AG04450 (cell line): ENCODE measurements around the gene UBR2. TPM values are rescaled to one million over a fixed set of nuclear protein-coding genes. Genes with fewer than 3 reads are reported as not detected.

Source experiments
- CTCF ChIA-PET: fragments of 300-600, 350-600 bp; formaldehyde crosslinking; extraction: SDS; loops from one replicate; lab custom pipeline; 2022; ENCODE audit warnings: antibody characterized with exemption, inconsistent platforms; lab: Charles Lee
- POLR2A ChIA-PET: fragments of 350-600 bp; formaldehyde crosslinking; extraction: SDS; loops from one replicate; lab custom pipeline; 2021; ENCODE audit warnings: antibody characterized with exemption, inconsistent platforms; lab: Yijun Ruan, JAX
- DNase-seq: peaks from one replicate; pipeline ENCODE4 v3.0.0-alpha.2; 2011; ENCODE audit warnings: low read depth, low spot score
- H3K27ac ChIP-seq: one replicate; pipeline ENCODE4 v1.5.1; 2012; ENCODE audit warnings: low read depth, low read length, control low read depth
- H3K27me3 ChIP-seq: one replicate; pipeline ENCODE4 v1.6.0; 2012; ENCODE audit warnings: low read length; ENCODE audit not compliant: control insufficient read depth, insufficient read depth
- H3K4me3 ChIP-seq: 2 replicates; pipeline ENCODE4 v1.5.1; 2011; ENCODE audit warnings: mild to moderate bottlenecking, low read depth, low read length, control low read depth
- H3K9me3 ChIP-seq: 2 replicates; pipeline ENCODE4 v1.5.1; 2012; ENCODE audit warnings: low read length; ENCODE audit not compliant: control insufficient read depth, insufficient read depth
- polyA plus RNA-seq: library from polyadenylated mRNA; depleted of rRNA; stranded (reverse); fragments of >200 nt; gene quantifications from 2 replicates; pipeline ENCODE4 v1.2.3, GENCODE V29; 2011
- TF ChIP-seq, protein P1 (sequence below): IDR thresholded peaks from 2 replicates; pipeline ENCODE4 v1.5.1; 2011; ENCODE audit warnings: low read depth, low read length, control low read depth, inconsistent platforms

The UBR2 gene
- polyA plus RNA-seq, 1 experiment = 25.3 TPM

- ChIA-PET POLR2A (no interaction called here), CTCF (interaction anchor here (1.0 kb wide), 1 partner anchor 90 kb away, joined by 6 read pairs; no protein-coding TSS in a partner anchor)
Measured at GRCh38 chr6:42637681-42638080, 73.9 kb downstream of the UBR2 start.

DNA sequence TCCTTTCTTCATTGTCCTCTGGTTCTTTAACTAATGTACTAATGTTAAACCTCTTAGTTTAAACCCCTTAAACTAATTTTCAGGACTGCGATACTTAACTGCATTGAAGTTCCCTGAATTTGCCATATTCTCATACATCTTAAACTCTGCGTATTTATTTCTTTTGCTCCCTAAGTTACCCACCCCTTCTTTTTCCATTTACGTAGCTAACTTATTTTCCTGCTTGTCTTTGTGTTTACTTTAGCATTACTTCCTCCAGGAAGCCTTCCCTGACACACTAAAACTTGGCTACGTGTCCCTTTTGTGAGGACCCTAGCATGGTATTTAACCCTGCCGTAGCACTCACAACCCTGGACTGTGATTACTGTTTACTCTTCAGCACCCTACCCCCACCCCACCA, 79.0 kb downstream of the UBR2 start:
- TF ChIP-seq, protein P1, sequence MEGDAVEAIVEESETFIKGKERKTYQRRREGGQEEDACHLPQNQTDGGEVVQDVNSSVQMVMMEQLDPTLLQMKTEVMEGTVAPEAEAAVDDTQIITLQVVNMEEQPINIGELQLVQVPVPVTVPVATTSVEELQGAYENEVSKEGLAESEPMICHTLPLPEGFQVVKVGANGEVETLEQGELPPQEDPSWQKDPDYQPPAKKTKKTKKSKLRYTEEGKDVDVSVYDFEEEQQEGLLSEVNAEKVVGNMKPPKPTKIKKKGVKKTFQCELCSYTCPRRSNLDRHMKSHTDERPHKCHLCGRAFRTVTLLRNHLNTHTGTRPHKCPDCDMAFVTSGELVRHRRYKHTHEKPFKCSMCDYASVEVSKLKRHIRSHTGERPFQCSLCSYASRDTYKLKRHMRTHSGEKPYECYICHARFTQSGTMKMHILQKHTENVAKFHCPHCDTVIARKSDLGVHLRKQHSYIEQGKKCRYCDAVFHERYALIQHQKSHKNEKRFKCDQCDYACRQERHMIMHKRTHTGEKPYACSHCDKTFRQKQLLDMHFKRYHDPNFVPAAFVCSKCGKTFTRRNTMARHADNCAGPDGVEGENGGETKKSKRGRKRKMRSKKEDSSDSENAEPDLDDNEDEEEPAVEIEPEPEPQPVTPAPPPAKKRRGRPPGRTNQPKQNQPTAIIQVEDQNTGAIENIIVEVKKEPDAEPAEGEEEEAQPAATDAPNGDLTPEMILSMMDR = no peak
- Histone ChIP-seq H3K4me3 (no peak overlapping the region), H3K27me3 (no peaks in the 10 kb centered on the region), H3K27ac (no peak overlapping the region), H3K9me3 (no peaks in the 10 kb centered on the region)
- ChIA-PET CTCF (interaction anchor here (2.3 kb wide), 1 partner anchor 19 kb away, joined by 9 read pairs; no protein-coding TSS in a partner anchor), POLR2A (no interaction called here)
- DNase-seq = no peak

More at GRCh38 chr6:42637681-42638080, 73.9 kb downstream of the UBR2 start:
- Histone ChIP-seq H3K9me3 (no peaks in the 10 kb centered on the region), H3K27ac (no peak overlapping the region), H3K4me3 (no peak overlapping the region), H3K27me3 (no peaks in the 10 kb centered on the region)
- no peak for DNase-seq
- TF ChIP-seq, protein P1 = no peak

GRCh38 chr6:42644211-42644610, 80.4 kb downstream of the UBR2 start:
- Histone ChIP-seq H3K27me3 (no peaks in the 10 kb centered on the region), H3K4me3 (no peak overlapping the region), H3K27ac (no peak overlapping the region), H3K9me3 (no peaks in the 10 kb centered on the region)
- no peak for DNase-seq
- POLR2A ChIA-PET = no interaction called here
- TF ChIP-seq, protein P1 = no peak
- CTCF ChIA-PET = no interaction called here

GRCh38 chr6:42652024-42652746, 88.4 kb downstream of the UBR2 start:
- H3K27me3 ChIP-seq = no peaks in the 10 kb centered on the region
- no peak overlapping the region for H3K4me3 ChIP-seq
- CTCF ChIA-PET = interaction anchor here (0.7 to 2.3 kb wide), 2 partner anchors 10 to 105 kb away, joined by 3 to 8 read pairs; no protein-coding TSS in a partner anchor
- no peak overlapping the region for H3K27ac ChIP-seq
- POLR2A ChIA-PET = no interaction called here
- no peaks in the 10 kb centered on the region for H3K9me3 ChIP-seq
- no peak for DNase-seq
- TF ChIP-seq, protein P1 = no peak

DNA sequence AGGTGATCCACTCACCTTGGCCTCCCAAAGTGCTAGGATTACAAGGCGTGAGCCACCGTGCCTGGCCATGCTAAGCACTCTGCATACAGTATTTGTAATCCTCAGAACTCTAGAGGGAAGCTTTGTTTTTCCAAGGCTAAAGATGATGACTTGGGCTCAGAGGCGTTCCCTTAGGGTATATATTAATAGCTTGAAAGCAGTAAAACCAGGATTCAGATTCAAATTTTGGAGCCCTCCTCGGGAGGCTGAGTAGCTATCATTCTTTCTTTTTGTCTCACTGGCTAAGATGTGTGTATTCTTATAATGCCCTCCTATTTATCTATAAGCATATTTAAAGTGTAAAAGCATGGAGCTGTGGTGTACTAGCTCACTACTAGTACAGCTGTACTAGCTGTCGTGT, 90.0 kb downstream of the UBR2 start:
- Histone ChIP-seq H3K9me3 (no peaks in the 10 kb centered on the region), H3K27me3 (no peaks in the 10 kb centered on the region), H3K4me3 (no peak overlapping the region), H3K27ac (no peak overlapping the region)
- no peak for DNase-seq
- POLR2A ChIA-PET = no interaction called here
- CTCF ChIA-PET = interaction anchor here (1.0 kb wide), 2 partner anchors 9 to 12 kb away, joined by 3 read pairs; no protein-coding TSS in a partner anchor
- TF ChIP-seq, protein P1 = no peak
